ENCODE results near the gene REV3L.
"Not testable (repeated sequence)": the region's sequence is repeated elsewhere in the genome, so short reads cannot be mapped to it uniquely, and the experiment has no call there.

REV3L gene

DNA sequence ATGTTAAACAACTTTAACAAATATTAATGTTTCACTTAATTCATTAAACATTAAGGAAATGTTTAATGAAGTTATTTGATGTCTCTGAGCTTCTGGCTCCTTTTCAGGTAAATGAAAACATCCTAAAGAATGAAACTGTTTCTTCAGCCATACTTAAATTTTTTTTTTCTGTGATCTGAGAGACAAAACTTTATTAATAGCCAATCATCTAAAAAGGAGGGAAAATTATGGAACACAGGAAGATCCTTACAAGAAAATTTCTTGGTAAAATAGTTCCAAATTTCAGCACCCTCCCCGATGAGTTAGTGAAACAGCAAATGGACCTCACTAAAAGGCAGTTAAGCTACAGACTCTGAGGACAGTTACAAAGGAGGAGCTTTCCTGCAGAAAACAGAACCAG lies 185.2 kb downstream of the REV3L start:
- TF ChIP-seq, protein P1, sequence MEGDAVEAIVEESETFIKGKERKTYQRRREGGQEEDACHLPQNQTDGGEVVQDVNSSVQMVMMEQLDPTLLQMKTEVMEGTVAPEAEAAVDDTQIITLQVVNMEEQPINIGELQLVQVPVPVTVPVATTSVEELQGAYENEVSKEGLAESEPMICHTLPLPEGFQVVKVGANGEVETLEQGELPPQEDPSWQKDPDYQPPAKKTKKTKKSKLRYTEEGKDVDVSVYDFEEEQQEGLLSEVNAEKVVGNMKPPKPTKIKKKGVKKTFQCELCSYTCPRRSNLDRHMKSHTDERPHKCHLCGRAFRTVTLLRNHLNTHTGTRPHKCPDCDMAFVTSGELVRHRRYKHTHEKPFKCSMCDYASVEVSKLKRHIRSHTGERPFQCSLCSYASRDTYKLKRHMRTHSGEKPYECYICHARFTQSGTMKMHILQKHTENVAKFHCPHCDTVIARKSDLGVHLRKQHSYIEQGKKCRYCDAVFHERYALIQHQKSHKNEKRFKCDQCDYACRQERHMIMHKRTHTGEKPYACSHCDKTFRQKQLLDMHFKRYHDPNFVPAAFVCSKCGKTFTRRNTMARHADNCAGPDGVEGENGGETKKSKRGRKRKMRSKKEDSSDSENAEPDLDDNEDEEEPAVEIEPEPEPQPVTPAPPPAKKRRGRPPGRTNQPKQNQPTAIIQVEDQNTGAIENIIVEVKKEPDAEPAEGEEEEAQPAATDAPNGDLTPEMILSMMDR (IDR thresholded peaks at IDR 0.05; ENCODE audit: control extremely low read depth, extremely low read depth, low read depth, missing control alignments), result no peak
- ChIA-PET CTCF (interaction anchor here (1.2 to 1.8 kb wide), 3 partner anchors 14 to 181 kb away, joined by 3 to 5 read pairs (median 4); no protein-coding TSS in a partner anchor), POLR2A (no interaction called here)
- no peak for DNase-seq (ENCODE audit: extremely low spot score)

DNA sequence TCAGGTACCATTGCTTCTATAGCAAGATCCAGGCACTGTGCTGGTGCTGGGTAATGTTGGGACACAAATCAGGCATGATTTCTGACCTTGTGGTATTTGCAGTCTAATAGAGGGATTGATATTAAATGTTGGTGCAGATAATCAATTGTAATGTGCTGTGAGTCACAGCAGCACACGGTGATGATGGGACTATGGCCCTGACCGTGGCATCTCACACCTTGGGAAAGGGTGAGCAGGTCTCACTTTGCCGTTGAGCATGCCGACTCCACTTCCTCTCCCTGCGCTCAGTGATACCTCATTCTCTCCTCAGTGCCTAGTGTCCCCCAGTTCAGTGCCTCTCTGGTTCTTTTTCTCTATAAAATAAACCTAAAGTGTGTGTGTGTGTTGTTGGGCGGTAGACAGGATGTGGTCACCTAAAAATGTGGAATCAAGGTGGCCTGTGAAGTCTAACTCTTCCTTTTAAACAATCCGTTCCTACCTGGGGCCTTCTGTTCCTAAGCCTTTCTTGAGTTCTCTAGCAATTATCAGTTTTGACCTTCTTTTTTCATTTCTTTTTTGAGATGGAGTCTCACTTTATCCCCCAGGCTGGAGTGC lies 188.5 kb downstream of the REV3L start:
- CTCF ChIA-PET, result interaction anchor here (1.3 kb wide), 1 partner anchor 184 kb away, joined by 3 read pairs; no protein-coding TSS in a partner anchor
- TF ChIP-seq, protein P1 (IDR thresholded peaks at IDR 0.05; ENCODE audit: control extremely low read depth, extremely low read depth, low read depth, missing control alignments), result no peak
- POLR2A ChIA-PET, result no interaction called here
- DNase-seq (ENCODE audit: extremely low spot score), result no peak

DNA sequence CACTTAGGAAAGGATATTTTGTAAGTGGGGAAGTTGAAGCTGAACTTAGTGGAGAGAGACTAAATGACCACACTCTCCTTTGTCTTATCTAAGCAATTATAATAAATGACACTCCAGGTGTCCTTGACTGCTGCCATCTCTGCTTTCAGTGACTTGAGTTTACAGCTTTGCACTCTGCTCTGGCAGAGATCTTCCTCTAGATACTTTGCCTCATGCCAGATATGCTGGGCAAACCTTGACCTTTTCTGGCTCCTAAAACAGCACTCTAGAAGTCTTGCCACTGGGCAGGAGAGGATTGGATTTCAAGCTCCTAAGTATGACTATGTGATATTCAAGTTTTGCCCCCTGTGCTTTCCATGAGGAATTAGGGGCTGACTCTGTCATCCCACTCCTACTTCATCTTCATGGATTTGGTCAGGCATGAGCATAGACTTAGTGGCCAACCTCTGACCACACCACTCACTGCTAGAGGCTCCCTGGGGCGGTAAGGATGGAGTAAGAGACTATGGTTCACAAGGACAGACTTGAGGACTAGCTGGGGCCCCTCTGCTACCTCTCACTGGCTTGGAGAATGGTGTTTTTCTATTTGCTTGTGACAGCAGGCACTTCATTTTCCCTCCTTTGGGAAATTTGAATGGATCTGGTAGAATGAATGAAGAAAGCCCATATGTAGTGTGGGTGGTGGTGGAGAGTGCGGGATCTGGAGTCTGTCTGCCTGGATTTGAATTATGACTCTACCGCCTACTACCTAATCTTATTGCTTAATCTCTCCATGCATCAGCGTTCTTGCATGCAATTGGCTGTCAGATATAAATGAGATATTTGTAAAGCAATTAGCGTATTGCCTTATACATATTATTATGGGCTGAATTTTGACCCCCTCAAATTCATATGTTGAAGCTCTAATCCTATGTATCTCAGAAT lies 191.4 kb downstream of the REV3L start:
- DNase-seq (ENCODE audit: extremely low spot score), result no peak
- TF ChIP-seq, protein P1 (IDR thresholded peaks at IDR 0.05; ENCODE audit: control extremely low read depth, extremely low read depth, low read depth, missing control alignments), result no peak
- ChIA-PET POLR2A (interaction anchor here (1.0 kb wide), 1 partner anchor 193 kb away, joined by 3 read pairs; no protein-coding TSS in a partner anchor), CTCF (interaction anchor here (0.9 to 2.5 kb wide), 4 partner anchors 11 to 32 kb away, joined by 3 to 10 read pairs (median 6); a partner anchor contains a TSS)

DNA sequence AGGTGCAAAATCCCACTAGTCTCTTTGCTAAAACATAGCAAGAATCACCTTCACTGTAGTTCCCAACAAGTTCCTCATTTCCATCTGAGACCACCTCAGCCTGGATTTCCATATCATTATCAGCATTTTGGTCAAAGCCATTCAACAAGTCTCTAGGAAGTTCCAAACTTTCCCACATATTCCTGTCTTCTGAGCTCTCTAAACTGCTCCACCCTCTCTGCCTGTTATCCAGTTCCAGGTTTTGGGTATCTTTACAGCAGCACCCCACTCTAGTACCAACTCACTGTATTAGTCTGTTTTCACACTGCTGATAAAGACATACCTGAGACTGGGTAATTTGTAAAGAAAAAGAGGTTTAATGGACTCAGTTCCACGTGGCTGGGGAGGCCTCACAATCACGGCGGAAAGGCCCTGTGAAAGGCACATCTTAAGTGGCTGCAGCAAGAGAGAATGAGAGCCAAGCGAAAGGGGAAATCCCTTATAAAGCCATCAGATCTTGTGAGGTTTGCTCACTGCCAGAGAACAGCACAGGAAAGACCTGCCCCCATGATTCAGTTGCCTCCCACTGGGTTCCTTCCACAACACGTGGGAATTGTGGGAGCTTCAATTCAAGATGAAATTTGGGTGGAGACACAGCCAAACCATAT lies 192.2 kb downstream of the REV3L start:
- POLR2A ChIA-PET, result interaction anchor here (1.0 kb wide), 1 partner anchor 193 kb away, joined by 3 read pairs; no protein-coding TSS in a partner anchor
- CTCF ChIA-PET, result interaction anchor here (0.9 to 2.5 kb wide), 5 partner anchors 12 to 188 kb away, joined by 3 to 10 read pairs (median 5); a partner anchor contains a TSS
- DNase-seq (ENCODE audit: extremely low spot score), result not testable (repeated sequence)

DNA sequence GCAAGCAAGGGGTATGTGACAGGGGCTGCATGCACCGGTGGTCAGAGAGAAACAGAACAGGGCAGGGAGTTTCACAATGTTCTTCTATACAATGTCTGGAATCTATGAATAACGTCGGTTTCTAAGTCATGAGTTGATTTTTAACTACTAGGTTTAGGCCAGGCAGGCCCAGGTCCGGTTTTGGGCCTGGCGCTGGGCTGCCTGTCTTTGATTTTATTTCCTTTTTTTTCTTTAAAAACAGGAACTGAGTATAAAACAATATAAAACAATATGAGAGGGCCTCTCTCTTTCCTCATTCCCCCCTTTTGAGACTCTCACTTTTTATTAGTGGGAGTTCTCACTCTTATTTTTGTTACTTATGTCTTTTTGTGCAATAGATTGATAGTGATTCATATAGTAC lies 198.7 kb downstream of the REV3L start:
- DNase-seq (ENCODE audit: extremely low spot score); POLR2A ChIA-PET: not testable (repeated sequence)

DNA sequence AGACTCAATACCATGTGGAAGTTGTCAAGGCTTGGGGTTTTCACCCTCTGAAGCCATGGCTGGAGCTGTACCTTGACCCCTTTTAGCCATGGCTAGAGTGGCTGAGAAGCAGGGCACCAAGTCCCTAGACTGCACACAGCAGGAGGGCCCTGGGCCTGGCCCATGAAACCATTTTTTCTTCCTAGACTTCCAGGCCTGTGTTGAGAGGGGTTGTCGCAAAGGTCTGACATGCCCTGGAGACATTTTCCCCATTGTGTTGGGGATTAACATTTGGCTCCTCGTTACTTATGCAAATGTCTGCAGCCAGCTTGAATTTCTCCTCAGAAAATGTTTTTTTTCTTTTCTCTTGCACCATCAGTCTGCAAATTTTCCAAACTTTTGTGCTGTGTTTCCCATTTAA lies 199.3 kb downstream of the REV3L start:
- TF ChIP-seq, protein P1 (IDR thresholded peaks at IDR 0.05; ENCODE audit: control extremely low read depth, extremely low read depth, low read depth, missing control alignments), result no peak
- POLR2A ChIA-PET, result no interaction called here
- no peak for DNase-seq (ENCODE audit: extremely low spot score)
- CTCF ChIA-PET, result interaction anchor here (1.3 to 1.4 kb wide), 2 partner anchors 12 to 195 kb away, joined by 3 to 4 read pairs; no protein-coding TSS in a partner anchor

More for the DNA sequence above, 198.7 kb downstream of the REV3L start:
- CTCF ChIA-PET, result interaction anchor here (1.4 kb wide), 1 partner anchor 12 kb away, joined by 3 read pairs; no protein-coding TSS in a partner anchor

DNA sequence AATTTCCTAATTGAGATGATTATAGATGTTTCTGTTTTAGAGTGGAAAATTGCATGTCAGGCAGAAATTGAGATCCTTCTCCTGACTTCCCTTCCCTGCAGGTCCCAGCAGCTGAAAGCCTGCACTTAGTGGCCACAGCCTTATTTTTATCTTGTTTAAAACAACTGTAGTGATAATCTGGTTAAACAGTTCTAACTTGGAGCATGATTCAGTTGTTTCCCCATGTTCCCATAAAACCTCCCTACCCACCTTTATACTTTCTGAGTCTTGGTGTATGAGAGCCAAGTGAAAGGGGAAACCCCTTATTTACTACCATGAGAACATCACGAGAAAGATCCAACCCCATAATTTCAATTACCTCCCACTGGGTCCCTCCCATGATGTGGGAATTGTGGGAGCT lies 200.5 kb downstream of the REV3L start:
- no peak for DNase-seq (ENCODE audit: extremely low spot score)
- ChIA-PET CTCF (interaction anchor here (1.0 to 1.3 kb wide), 2 partner anchors 11 to 196 kb away, joined by 3 to 4 read pairs; no protein-coding TSS in a partner anchor), POLR2A (interaction anchor here (0.6 kb wide), 1 partner anchor 11 kb away, joined by 3 read pairs; no protein-coding TSS in a partner anchor)
- TF ChIP-seq, protein P1 (IDR thresholded peaks at IDR 0.05; ENCODE audit: control extremely low read depth, extremely low read depth, low read depth, missing control alignments), result no peak
